Stimulated activated naive CD8-positive, alpha-beta T cell treated with anti-CD3 and anti-CD28 coated beads, Interleukin-15, amount 100 ng/mL, for 72 hours (primary cell): ENCODE measurements around the gene KREMEN2.

Experiments
- ATAC-seq: fragments of 150-1000 bp; cut with Tn5 transposase; 2 replicates; pipeline ENCODE4 v1.10.0; 2021; ENCODE audit warnings: mild to moderate bottlenecking, moderate library complexity
- DNase-seq, 2 donors: peaks; one replicate each; pipeline ENCODE4 v3.0.0; 2021 to 2022
- H3K27ac Mint-ChIP-seq, 2 donors: one replicate each; pipeline ENCODE4 v1.8.0; 2022; ENCODE audit warnings: mild to moderate bottlenecking in 2 of 2, mixed read lengths in 2 of 2, moderate library complexity in 2 of 2
- H3K27me3 Mint-ChIP-seq: one replicate; pipeline ENCODE4 v1.8.0; 2022; ENCODE audit warnings: mixed read lengths
- H3K4me1 Mint-ChIP-seq: one replicate; pipeline ENCODE4 v1.8.0; 2022; ENCODE audit warnings: mild to moderate bottlenecking, mixed read lengths
- H3K4me3 Mint-ChIP-seq, 2 donors: one replicate each; pipeline ENCODE4 v1.8.0; 2022; ENCODE audit warnings: mild to moderate bottlenecking in 2 of 2, mixed read lengths in 2 of 2, moderate library complexity in 1 of 2
- H3K9me3 Mint-ChIP-seq, 2 donors: one replicate each; pipeline ENCODE4 v1.8.0; 2022; ENCODE audit warnings: mixed read lengths in 2 of 2

The KREMEN2 gene

GRCh38 chr16:2967211-2967631 lies 3.1 kb downstream of the KREMEN2 start:
- Mint-ChIP-seq H3K9me3 (no peaks in the 10 kb centered on the region), H3K27me3 (peaks cover 59% of the 10 kb centered on the region), H3K4me1 (peaks cover 67% of the 10 kb centered on the region), H3K4me3 (no peak overlapping the region), H3K27ac (no peak overlapping the region)
- ATAC-seq (no peak), DNase-seq (peak in 1 of 2 donors; percentile 11)

GRCh38 chr16:2967721-2968161 lies 3.7 kb downstream of the KREMEN2 start:
- Mint-ChIP-seq H3K4me1 (peaks cover 67% of the 10 kb centered on the region), H3K4me3 (peak overlapping the region; percentile 77 to 82), H3K27ac (no peak overlapping the region), H3K27me3 (peaks cover 54% of the 10 kb centered on the region), H3K9me3 (no peaks in the 10 kb centered on the region)
- ATAC-seq = no peak
- DNase-seq = no peak

GRCh38 chr16:2968368-2968737 lies 4.3 kb downstream of the KREMEN2 start:
- ATAC-seq (no peak), DNase-seq (no peak)
- Mint-ChIP-seq H3K27ac (peak overlapping the region in 1 of 2 donors; percentile 91), H3K4me3 (peak overlapping the region; percentile 77 to 82), H3K27me3 (peaks cover 49% of the 10 kb centered on the region), H3K4me1 (peaks cover 65% of the 10 kb centered on the region), H3K9me3 (no peaks in the 10 kb centered on the region)

GRCh38 chr16:2968738-2969544 lies 4.9 kb downstream of the KREMEN2 start, which contains the start of gene PAQR4:
TSS of gene PAQR4 (plus strand) at chr16:2969348. CDS start at chr16:2969675, 327 bp downstream.
- peak within 1 kb of the TSS in 1 of 2 donors; percentile 91 for H3K27ac Mint-ChIP-seq
- no peaks in the 10 kb centered on the region for H3K9me3 Mint-ChIP-seq
- peaks cover 43% of the 10 kb centered on the region for H3K27me3 Mint-ChIP-seq
- H3K4me3 Mint-ChIP-seq = peak within 1 kb of the TSS; percentile 77 to 86
- ATAC-seq = peak; percentile 82
- DNase-seq = peak; percentile 88 to 89
- peaks cover 59% of the 10 kb centered on the region for H3K4me1 Mint-ChIP-seq

GRCh38 chr16:2969545-2970521 lies 5.8 kb downstream of the KREMEN2 start:
- Mint-ChIP-seq H3K4me1 (peaks cover 50% of the 10 kb centered on the region), H3K27ac (peak overlapping the region in 1 of 2 donors; percentile 63), H3K4me3 (peak overlapping the region; percentile 73 to 86), H3K9me3 (no peaks in the 10 kb centered on the region), H3K27me3 (peaks cover 34% of the 10 kb centered on the region)
- peak; percentile 84 to 88 for DNase-seq
- ATAC-seq = peak; percentile 77

- ATAC-seq (no peak), DNase-seq (no peak)
- Mint-ChIP-seq H3K4me1 (peaks cover 43% of the 10 kb centered on the region), H3K27ac (peak overlapping the region in 1 of 2 donors; percentile 87), H3K9me3 (no peaks in the 10 kb centered on the region), H3K4me3 (peak overlapping the region; percentile 73 to 86), H3K27me3 (peaks cover 27% of the 10 kb centered on the region)
Measured at GRCh38 chr16:2970563-2970962, 6.5 kb downstream of the KREMEN2 start.

- Mint-ChIP-seq H3K4me3 (peak overlapping the region; percentile 73 to 86), H3K27ac (peak overlapping the region in 1 of 2 donors; percentile 87), H3K27me3 (peaks cover 19% of the 10 kb centered on the region), H3K9me3 (no peaks in the 10 kb centered on the region), H3K4me1 (peaks cover 41% of the 10 kb centered on the region)
- DNase-seq (no peak), ATAC-seq (no peak)
Measured at GRCh38 chr16:2971134-2971984, 7.3 kb downstream of the KREMEN2 start.

- H3K9me3 Mint-ChIP-seq = no peaks in the 10 kb centered on the region
- no peak overlapping the region for H3K4me3 Mint-ChIP-seq
- H3K4me1 Mint-ChIP-seq = peaks cover 50% of the 10 kb centered on the region
- peaks cover 16% of the 10 kb centered on the region for H3K27me3 Mint-ChIP-seq
- ATAC-seq = no peak
- H3K27ac Mint-ChIP-seq = peak overlapping the region; percentile 28 to 69
- DNase-seq = no peak
Measured at GRCh38 chr16:2971985-2972784, 8.1 kb downstream of the KREMEN2 start.

- no peak for ATAC-seq
- DNase-seq = no peak
- no peak overlapping the region for H3K4me3 Mint-ChIP-seq
- H3K27ac Mint-ChIP-seq = no peak overlapping the region
- H3K4me1 Mint-ChIP-seq = peaks cover 54% of the 10 kb centered on the region
- no peaks in the 10 kb centered on the region for H3K9me3 Mint-ChIP-seq
- peaks cover 7% of the 10 kb centered on the region for H3K27me3 Mint-ChIP-seq
Measured at GRCh38 chr16:2973093-2973492, 9.0 kb downstream of the KREMEN2 start.

GRCh38 chr16:2973605-2974318 lies 9.7 kb downstream of the KREMEN2 start:
- Mint-ChIP-seq H3K9me3 (no peaks in the 10 kb centered on the region), H3K27ac (no peak overlapping the region), H3K4me1 (peaks cover 49% of the 10 kb centered on the region), H3K27me3 (peaks cover under 1% of the 10 kb centered on the region), H3K4me3 (no peak overlapping the region)
- DNase-seq (no peak), ATAC-seq (no peak)

- no peak overlapping the region for H3K27ac Mint-ChIP-seq
- H3K9me3 Mint-ChIP-seq = no peaks in the 10 kb centered on the region
- H3K4me3 Mint-ChIP-seq = no peak overlapping the region
- ATAC-seq (no peak), DNase-seq (no peak)
- no peaks in the 10 kb centered on the region for H3K27me3 Mint-ChIP-seq
- peaks cover 51% of the 10 kb centered on the region for H3K4me1 Mint-ChIP-seq
Measured at GRCh38 chr16:2974319-2975056, 10.4 kb downstream of the KREMEN2 start.

GRCh38 chr16:2975161-2975795 lies 11.2 kb downstream of the KREMEN2 start:
- DNase-seq = no peak
- Mint-ChIP-seq H3K27me3 (no peaks in the 10 kb centered on the region), H3K4me1 (peaks cover 51% of the 10 kb centered on the region), H3K27ac (no peak overlapping the region), H3K9me3 (no peaks in the 10 kb centered on the region), H3K4me3 (no peak overlapping the region)
- ATAC-seq = no peak

- Mint-ChIP-seq H3K27ac (no peak overlapping the region), H3K27me3 (no peaks in the 10 kb centered on the region), H3K4me1 (peaks cover 47% of the 10 kb centered on the region), H3K9me3 (no peaks in the 10 kb centered on the region), H3K4me3 (no peak overlapping the region)
- DNase-seq (no peak), ATAC-seq (no peak)
Measured at GRCh38 chr16:2976201-2976600, 12.1 kb downstream of the KREMEN2 start.
